Transverse colon (tissue), 4 donors: ENCODE results near the gene BCKDK. TPM values are rescaled to one million over a fixed set of nuclear protein-coding genes. Genes with fewer than 3 reads are reported as not detected.

Experiments used
- DNase-seq: peaks from one replicate; pipeline ENCODE4 v3.0.0-alpha.2; 2019
- H3K27ac ChIP-seq, 4 donors: fragments of 200-600 bp; sonication (generic); 2 replicates each; pipeline ENCODE4 v1.5.1; 2016 to 2018; ENCODE audit warnings: inconsistent platforms in 4 of 4
- H3K27me3 ChIP-seq: fragments of 200-600 bp; sonication (generic); 2 replicates; pipeline ENCODE4 v1.5.1; 2017; ENCODE audit warnings: inconsistent platforms
- H3K36me3 ChIP-seq, 4 donors: fragments of 200-600 bp; sonication (generic); 2 replicates each; pipeline ENCODE4 v1.5.1; 2017 to 2019; ENCODE audit warnings: inconsistent platforms in 4 of 4
- H3K4me1 ChIP-seq, 4 donors: fragments of 200-600 bp; sonication (generic); 2 replicates each; pipeline ENCODE4 v1.5.1; 2017 to 2020; ENCODE audit warnings: inconsistent platforms in 4 of 4
- H3K4me3 ChIP-seq, 4 donors: fragments of 200-600 bp; sonication (generic); 1 replicate in 1 of 4; 2 replicates in 3 of 4; pipeline versions ENCODE4 v1.5.1 to v1.6.1; 2017 to 2019; ENCODE audit warnings: inconsistent platforms in 4 of 4
- H3K9me3 ChIP-seq, 2 donors: fragments of 200-600 bp; sonication (generic); 2 replicates each; pipeline ENCODE4 v1.5.1; 2017 to 2019; ENCODE audit warnings: inconsistent platforms in 2 of 2
- CTCF ChIP-seq, 5 experiments: fragments of 200-600 bp in 3 of 5; fragments of 450-650 bp in 2 of 5; sonication (generic) in 3 of 5; IDR thresholded peaks; 1 replicate in 2 of 5; 2 replicates in 3 of 5; pipeline ENCODE4 v1.5.1; 2016 to 2017; ENCODE audit warnings: antibody characterized with exemption in 5 of 5, inconsistent platforms in 3 of 5, mild to moderate bottlenecking in 2 of 5, moderate library complexity in 1 of 5
- EP300 ChIP-seq: sonication (generic); formaldehyde crosslinking; IDR thresholded peaks from one replicate; pipeline ENCODE4 v1.6.1; 2017; ENCODE audit warnings: antibody characterized with exemption, low read depth
- POLR2A ChIP-seq: fragments of 450-650 bp; IDR thresholded peaks from one replicate; pipeline ENCODE4 v1.6.1; 2016; ENCODE audit warnings: antibody characterized with exemption, mild to moderate bottlenecking, moderate library complexity
- POLR2AphosphoS5 ChIP-seq, 3 donors: sonication (generic); formaldehyde crosslinking; IDR thresholded peaks; one replicate each; pipeline ENCODE4 v1.6.1; 2016; ENCODE audit warnings: antibody characterized with exemption in 3 of 3
- WGBS, 2 donors: methylation state at CpG; one replicate each; pipeline ENCODE4 v1.1.5; 2018; ENCODE audit warnings: low coverage in 1 of 2; 5-methylcytosine and 5-hydroxymethylcytosine counted together
- in situ Hi-C, 4 donors: fragments of 200-750 bp; cut with MboI; loops; one replicate each; pipeline versions ENCODE4 v1.15.0 to v1.15.1; 2017; ENCODE audit warnings: low sequenced_read_pairs in 3 of 4, low pct_ligation_motif_present in 1 of 4, low pct_unique_long_range_greater_than_20kb in 1 of 4
- intact Hi-C: fragments of 100-400 bp; cut with DNase I; formaldehyde crosslinking; loops from one replicate; pipeline ENCODE4 v1.15.1; 2023; ENCODE audit warnings: low total_unique reads
- total RNA-seq, 4 donors: library from RNA; depleted of rRNA; stranded (reverse); fragments of >200 nt; gene quantifications; one replicate each; pipeline ENCODE4 v1.1.0, GENCODE V29; 2016

The BCKDK gene
- total RNA-seq, 4 donors from 2014 or later: 46.8 to 56.5 (median 51.3) TPM

- Histone ChIP-seq H3K9me3 (no peaks in the 10 kb centered on the region), H3K4me1 (peaks cover 0 to 11% (median 4%) of the 10 kb centered on the region in 4 donors), H3K4me3 (no peak overlapping the region), H3K27me3 (no peaks in the 10 kb centered on the region), H3K27ac (peak overlapping the region; percentile 54 to 71 (median 61)), H3K36me3 (peaks cover 0 to 15% (median 6%) of the 10 kb centered on the region in 4 donors)
- WGBS, 2 donors: 89 to 100% methylated on average over 1 to 37 of the region's 56 CpGs
- in situ Hi-C loops: no loop called here
- TF ChIP-seq POLR2A (no peak), CTCF (IDR thresholded peaks at IDR 0.05) (no peak), EP300 (no peak)
- intact Hi-C loops: no loop called here
- DNase-seq: no peak
These were observed 44.2 kb upstream of the BCKDK start for GRCh38 chr16:31063843-31064611.

- Histone ChIP-seq H3K27me3 (no peaks in the 10 kb centered on the region), H3K36me3 (peaks cover 0 to 15% (median 6%) of the 10 kb centered on the region in 4 donors), H3K9me3 (no peaks in the 10 kb centered on the region), H3K4me3 (no peak overlapping the region), H3K27ac (peak overlapping the region; percentile 54 to 71 (median 61)), H3K4me1 (peaks cover 0 to 11% (median 4%) of the 10 kb centered on the region in 4 donors)
- DNase-seq: no peak
- TF ChIP-seq POLR2AphosphoS5 (IDR thresholded peaks at IDR 0.05) (no peak), POLR2A (no peak), EP300 (no peak), CTCF (IDR thresholded peaks at IDR 0.05) (no peak)
- in situ Hi-C loops: no loop called here
- 83% methylated on average over 4 of the region's 4 CpGs; no CpG with 5 or more reads in 1 of the 2 donors for WGBS, 2 donors
- intact Hi-C loops: no loop called here
These were observed 43.2 kb upstream of the BCKDK start for GRCh38 chr16:31064882-31065461.

- Histone ChIP-seq H3K27me3 (no peaks in the 10 kb centered on the region), H3K36me3 (no peaks in the 10 kb centered on the region), H3K4me3 (no peak overlapping the region), H3K4me1 (peaks cover 8 to 26% (median 15%) of the 10 kb centered on the region in 4 donors), H3K27ac (no peak overlapping the region), H3K9me3 (no peaks in the 10 kb centered on the region)
- no peak for DNase-seq
- intact Hi-C loops: no loop called here
- TF ChIP-seq EP300 (no peak), POLR2A (no peak), POLR2AphosphoS5 (IDR thresholded peaks at IDR 0.05) (no peak), CTCF (IDR thresholded peaks at IDR 0.05) (no peak)
- WGBS, 2 donors: 89 to 96% methylated on average over 3 of the region's 3 CpGs
- in situ Hi-C loops: no loop called here
These were observed 40.8 kb upstream of the BCKDK start for GRCh38 chr16:31067342-31067741.

GRCh38 chr16:31071861-31072260 lies 36.3 kb upstream of the BCKDK start:
- Histone ChIP-seq H3K27me3 (no peaks in the 10 kb centered on the region), H3K36me3 (peaks cover 0 to 6% (median 0%) of the 10 kb centered on the region in 4 donors), H3K4me3 (peak overlapping the region in 1 of 4 donors; percentile 91), H3K9me3 (no peaks in the 10 kb centered on the region), H3K4me1 (peaks cover 14 to 31% (median 24%) of the 10 kb centered on the region in 4 donors), H3K27ac (peak overlapping the region in 3 of 4 donors; percentile 94 to 97 (median 95))
- TF ChIP-seq POLR2AphosphoS5 (IDR thresholded peaks at IDR 0.05): no peak
- no peak for TF ChIP-seq CTCF (IDR thresholded peaks at IDR 0.05)
- no peak for TF ChIP-seq EP300
- no peak for TF ChIP-seq POLR2A
- 14 to 32% methylated on average over 3 to 4 of the region's 4 CpGs for WGBS, 2 donors
- intact Hi-C loops (no loop called here), in situ Hi-C loops (no loop called here)
- DNase-seq: no peak
